ENCODE data around the gene GPR34.

- TF ChIP-seq, protein P1, sequence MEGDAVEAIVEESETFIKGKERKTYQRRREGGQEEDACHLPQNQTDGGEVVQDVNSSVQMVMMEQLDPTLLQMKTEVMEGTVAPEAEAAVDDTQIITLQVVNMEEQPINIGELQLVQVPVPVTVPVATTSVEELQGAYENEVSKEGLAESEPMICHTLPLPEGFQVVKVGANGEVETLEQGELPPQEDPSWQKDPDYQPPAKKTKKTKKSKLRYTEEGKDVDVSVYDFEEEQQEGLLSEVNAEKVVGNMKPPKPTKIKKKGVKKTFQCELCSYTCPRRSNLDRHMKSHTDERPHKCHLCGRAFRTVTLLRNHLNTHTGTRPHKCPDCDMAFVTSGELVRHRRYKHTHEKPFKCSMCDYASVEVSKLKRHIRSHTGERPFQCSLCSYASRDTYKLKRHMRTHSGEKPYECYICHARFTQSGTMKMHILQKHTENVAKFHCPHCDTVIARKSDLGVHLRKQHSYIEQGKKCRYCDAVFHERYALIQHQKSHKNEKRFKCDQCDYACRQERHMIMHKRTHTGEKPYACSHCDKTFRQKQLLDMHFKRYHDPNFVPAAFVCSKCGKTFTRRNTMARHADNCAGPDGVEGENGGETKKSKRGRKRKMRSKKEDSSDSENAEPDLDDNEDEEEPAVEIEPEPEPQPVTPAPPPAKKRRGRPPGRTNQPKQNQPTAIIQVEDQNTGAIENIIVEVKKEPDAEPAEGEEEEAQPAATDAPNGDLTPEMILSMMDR (conservative IDR thresholded peaks at IDR 0.05; ENCODE audit: low read length) = no peak
- no peak for TF ChIP-seq EZH2phosphoT487 (IDR thresholded peaks at IDR 0.05; ENCODE audit: borderline replicate concordance)
Measured at GRCh38 chrX:41718481-41719235, 29.9 kb downstream of the GPR34 start.

All from Loucy (cell line).